Transverse colon (tissue), 4 donors: ENCODE measurements around the gene KRT83.

Experiments used
- POLR2A ChIP-seq: fragments of 450-650 bp; IDR thresholded peaks from one replicate; pipeline ENCODE4 v1.6.1; 2016; ENCODE audit warnings: antibody characterized with exemption, mild to moderate bottlenecking, moderate library complexity
- POLR2AphosphoS5 ChIP-seq, 3 donors: sonication (generic); formaldehyde crosslinking; IDR thresholded peaks; one replicate each; pipeline ENCODE4 v1.6.1; 2016; ENCODE audit warnings: antibody characterized with exemption in 3 of 3
- TF ChIP-seq, protein P1 (sequence below), 5 experiments: fragments of 200-600 bp in 3 of 5; fragments of 450-650 bp in 2 of 5; sonication (generic) in 3 of 5; IDR thresholded peaks; 1 replicate in 2 of 5; 2 replicates in 3 of 5; pipeline ENCODE4 v1.5.1; 2016 to 2017; ENCODE audit warnings: antibody characterized with exemption in 5 of 5, inconsistent platforms in 3 of 5, mild to moderate bottlenecking in 2 of 5, moderate library complexity in 1 of 5

DNA sequence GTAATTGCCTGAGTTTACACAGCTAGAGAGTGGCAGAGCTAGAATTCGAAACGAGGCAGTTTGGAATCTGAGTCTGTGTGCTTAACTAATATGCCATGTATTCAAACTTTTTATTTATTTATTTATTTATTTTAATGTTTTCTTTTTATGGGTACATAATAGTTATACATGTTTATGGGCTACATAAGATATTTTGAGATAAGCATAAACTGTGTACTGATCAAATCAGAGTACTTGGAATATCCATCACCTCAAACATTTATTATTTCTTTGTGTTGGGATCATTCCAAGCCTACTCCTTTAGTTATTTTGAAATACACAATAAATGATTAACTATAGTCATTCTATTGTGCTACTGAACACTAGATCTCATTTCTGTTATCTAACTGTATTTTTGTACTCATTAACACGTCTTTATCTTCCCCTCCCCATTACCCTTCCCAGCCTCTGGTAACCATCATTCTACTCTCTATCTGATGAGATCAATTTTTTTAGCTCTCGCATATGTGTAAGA lies 22.5 kb downstream of the KRT83 start:
- TF ChIP-seq POLR2AphosphoS5 (IDR thresholded peaks at IDR 0.05) (no peak), POLR2A (no peak)
- TF ChIP-seq, protein P1, sequence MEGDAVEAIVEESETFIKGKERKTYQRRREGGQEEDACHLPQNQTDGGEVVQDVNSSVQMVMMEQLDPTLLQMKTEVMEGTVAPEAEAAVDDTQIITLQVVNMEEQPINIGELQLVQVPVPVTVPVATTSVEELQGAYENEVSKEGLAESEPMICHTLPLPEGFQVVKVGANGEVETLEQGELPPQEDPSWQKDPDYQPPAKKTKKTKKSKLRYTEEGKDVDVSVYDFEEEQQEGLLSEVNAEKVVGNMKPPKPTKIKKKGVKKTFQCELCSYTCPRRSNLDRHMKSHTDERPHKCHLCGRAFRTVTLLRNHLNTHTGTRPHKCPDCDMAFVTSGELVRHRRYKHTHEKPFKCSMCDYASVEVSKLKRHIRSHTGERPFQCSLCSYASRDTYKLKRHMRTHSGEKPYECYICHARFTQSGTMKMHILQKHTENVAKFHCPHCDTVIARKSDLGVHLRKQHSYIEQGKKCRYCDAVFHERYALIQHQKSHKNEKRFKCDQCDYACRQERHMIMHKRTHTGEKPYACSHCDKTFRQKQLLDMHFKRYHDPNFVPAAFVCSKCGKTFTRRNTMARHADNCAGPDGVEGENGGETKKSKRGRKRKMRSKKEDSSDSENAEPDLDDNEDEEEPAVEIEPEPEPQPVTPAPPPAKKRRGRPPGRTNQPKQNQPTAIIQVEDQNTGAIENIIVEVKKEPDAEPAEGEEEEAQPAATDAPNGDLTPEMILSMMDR (IDR thresholded peaks at IDR 0.05) = no peak
